HL-60 (cell line): ENCODE data around the gene ALDH4A1.

Experiments used
- CTCF ChIP-seq: IDR thresholded peaks from one replicate; pipeline ENCODE4 v1.5.1; 2011; ENCODE audit warnings: low read length, control low read depth, inconsistent platforms; ENCODE audit not compliant: insufficient read depth
- GABPA ChIP-seq: IDR thresholded peaks from 2 replicates; pipeline ENCODE4 v1.6.1; 2012; ENCODE audit warnings: low read depth
- POLR2AphosphoS5 ChIP-seq: IDR thresholded peaks from 2 replicates; pipeline ENCODE4 v1.6.1; 2012; ENCODE audit warnings: low read depth
- REST ChIP-seq: IDR thresholded peaks from 2 replicates; pipeline ENCODE4 v1.6.1; 2012; ENCODE audit warnings: low read depth; ENCODE audit not compliant: insufficient replicate concordance

- TF ChIP-seq CTCF: no peak
- TF ChIP-seq REST: no peak
- no peak for TF ChIP-seq GABPA
- TF ChIP-seq POLR2AphosphoS5: no peak
These were observed 70.7 kb downstream of the ALDH4A1 start for GRCh38 chr1:18831656-18832055.
